WTC11 (cell line): ENCODE data around the gene LEAP2.

Experiments
- ESRRA ChIP-seq: sonication (generic); formaldehyde crosslinking; IDR thresholded peaks from 2 replicates; pipeline ENCODE4 v1.8.1; 2022; ENCODE audit warnings: mild to moderate bottlenecking, missing genetic modification reagents, borderline replicate concordance
- MYBL2 ChIP-seq: sonication (generic); formaldehyde crosslinking; IDR thresholded peaks from 2 replicates; pipeline ENCODE4 v1.8.1; 2023; ENCODE audit warnings: mild to moderate bottlenecking, moderate library complexity, missing genetic modification reagents
- TF ChIP-seq, protein P1 (sequence below): fragments of 200-600 bp; IDR thresholded peaks from 2 replicates; pipeline ENCODE4 v1.8.0; 2022; ENCODE audit warnings: antibody characterized with exemption

DNA sequence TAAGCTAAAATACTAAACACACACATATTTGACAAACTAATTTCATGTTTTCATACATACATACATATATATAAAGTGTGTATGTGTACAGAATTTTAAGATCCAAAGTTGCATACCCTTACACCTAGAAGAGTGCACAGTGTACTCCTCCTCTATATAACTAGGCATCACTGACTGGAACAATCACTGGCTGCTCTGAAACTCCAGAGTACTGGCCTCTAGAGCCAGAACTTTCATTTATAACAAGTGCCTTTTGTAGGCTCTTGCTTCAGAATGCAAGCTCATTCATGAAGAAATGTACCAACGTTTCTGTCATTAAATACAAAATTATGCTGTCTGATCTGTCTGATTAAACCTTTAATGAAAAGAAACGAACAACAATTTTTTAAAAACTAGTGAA is 4.0 kb downstream of the LEAP2 start:
- TF ChIP-seq MYBL2 = no peak
- TF ChIP-seq, protein P1, sequence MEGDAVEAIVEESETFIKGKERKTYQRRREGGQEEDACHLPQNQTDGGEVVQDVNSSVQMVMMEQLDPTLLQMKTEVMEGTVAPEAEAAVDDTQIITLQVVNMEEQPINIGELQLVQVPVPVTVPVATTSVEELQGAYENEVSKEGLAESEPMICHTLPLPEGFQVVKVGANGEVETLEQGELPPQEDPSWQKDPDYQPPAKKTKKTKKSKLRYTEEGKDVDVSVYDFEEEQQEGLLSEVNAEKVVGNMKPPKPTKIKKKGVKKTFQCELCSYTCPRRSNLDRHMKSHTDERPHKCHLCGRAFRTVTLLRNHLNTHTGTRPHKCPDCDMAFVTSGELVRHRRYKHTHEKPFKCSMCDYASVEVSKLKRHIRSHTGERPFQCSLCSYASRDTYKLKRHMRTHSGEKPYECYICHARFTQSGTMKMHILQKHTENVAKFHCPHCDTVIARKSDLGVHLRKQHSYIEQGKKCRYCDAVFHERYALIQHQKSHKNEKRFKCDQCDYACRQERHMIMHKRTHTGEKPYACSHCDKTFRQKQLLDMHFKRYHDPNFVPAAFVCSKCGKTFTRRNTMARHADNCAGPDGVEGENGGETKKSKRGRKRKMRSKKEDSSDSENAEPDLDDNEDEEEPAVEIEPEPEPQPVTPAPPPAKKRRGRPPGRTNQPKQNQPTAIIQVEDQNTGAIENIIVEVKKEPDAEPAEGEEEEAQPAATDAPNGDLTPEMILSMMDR = no peak
- no peak for TF ChIP-seq ESRRA (CRISPR knock-in tag)
